ENCODE data around the gene RPL37. TPM values are rescaled to one million over a fixed set of nuclear protein-coding genes. Genes with fewer than 3 reads are reported as not detected.
A peak's percentile ranks its signal among the peaks of the same experiment; 100 is the strongest.

The RPL37 gene
- total RNA-seq, 1 donor from 2014 or later: 965 TPM

DNA sequence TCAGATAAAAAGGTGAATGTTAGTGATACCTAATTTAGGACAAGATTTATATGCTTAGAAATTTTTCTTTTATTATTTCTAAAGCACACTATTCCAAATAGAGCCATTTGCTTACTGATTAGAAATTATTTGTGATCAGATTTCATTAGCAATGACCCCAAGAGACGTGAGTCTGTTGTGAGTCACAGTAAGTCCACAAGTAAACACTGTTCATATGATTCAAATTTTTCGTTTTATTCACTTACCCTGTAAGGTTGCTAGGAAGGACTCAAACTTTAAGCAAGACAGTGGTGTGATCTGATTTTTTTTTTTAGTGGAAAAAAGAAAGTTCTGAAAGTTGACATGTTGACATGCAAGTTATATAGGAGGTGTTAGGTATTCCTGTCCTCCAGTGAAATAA, 7.3 kb upstream of the RPL37 start:
- ATAC-seq (peak in 1 of 2 donors; percentile 66), DNase-seq (no peak)
- intact Hi-C loops (cut with DNase I): no loop called here
- Histone ChIP-seq H3K27ac (peak overlapping the region; percentile 87), H3K36me3 (peaks cover 21% of the 10 kb centered on the region), H3K9me3 (no peaks in the 10 kb centered on the region), H3K4me3 (peak overlapping the region; percentile 54), H3K4me1 (peaks cover 23% of the 10 kb centered on the region), H3K27me3 (ENCODE audit: low read depth) (no peaks in the 10 kb centered on the region)
- TF ChIP-seq, protein P1, sequence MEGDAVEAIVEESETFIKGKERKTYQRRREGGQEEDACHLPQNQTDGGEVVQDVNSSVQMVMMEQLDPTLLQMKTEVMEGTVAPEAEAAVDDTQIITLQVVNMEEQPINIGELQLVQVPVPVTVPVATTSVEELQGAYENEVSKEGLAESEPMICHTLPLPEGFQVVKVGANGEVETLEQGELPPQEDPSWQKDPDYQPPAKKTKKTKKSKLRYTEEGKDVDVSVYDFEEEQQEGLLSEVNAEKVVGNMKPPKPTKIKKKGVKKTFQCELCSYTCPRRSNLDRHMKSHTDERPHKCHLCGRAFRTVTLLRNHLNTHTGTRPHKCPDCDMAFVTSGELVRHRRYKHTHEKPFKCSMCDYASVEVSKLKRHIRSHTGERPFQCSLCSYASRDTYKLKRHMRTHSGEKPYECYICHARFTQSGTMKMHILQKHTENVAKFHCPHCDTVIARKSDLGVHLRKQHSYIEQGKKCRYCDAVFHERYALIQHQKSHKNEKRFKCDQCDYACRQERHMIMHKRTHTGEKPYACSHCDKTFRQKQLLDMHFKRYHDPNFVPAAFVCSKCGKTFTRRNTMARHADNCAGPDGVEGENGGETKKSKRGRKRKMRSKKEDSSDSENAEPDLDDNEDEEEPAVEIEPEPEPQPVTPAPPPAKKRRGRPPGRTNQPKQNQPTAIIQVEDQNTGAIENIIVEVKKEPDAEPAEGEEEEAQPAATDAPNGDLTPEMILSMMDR (IDR thresholded peaks at IDR 0.05): no peak

DNA sequence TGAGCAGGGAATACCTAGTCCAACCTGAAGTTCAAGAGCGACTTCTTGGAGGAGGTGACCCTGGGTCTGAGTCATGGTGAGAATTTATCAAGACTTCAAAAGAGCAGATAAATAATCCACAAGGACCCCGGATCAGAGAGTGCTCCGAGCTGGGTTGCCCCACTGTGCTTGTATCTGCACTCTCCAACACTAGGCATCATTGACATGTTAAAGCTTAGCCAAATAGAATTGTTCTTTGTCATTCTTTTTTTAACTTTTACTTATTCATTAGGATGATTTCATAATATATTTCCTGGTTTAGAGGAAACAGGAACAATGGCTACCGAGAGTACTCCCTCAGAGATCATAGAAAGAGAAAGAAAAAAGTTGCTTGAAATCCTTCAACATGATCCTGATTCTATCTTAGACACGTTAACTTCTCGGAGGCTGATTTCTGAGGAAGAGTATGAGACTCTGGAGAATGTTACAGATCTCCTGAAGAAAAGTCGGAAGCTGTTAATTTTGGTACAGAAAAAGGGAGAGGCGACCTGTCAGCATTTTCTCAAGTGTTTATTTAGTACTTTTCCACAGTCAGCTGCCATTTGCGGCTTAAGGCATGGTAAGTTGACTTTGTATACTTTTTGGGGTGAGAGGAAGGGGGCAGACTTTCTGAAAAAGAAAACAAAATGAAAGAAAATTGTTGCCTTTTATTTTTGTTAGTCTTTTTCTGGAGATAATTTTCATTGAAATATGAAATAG, 6.2 kb upstream of the RPL37 start, which contains the start of gene CARD6:
TSS of gene CARD6 (plus strand) at position 300 of the 738 bp plus-strand sequence. CDS start at position 316, 16 bp downstream.
- peak; percentile 62 to 88 for ATAC-seq
- no peaks in the 10 kb centered on the region for H3K27me3 ChIP-seq (ENCODE audit: low read depth)
- H3K4me1 ChIP-seq: peaks cover 24% of the 10 kb centered on the region
- peak within 1 kb of the TSS; percentile 87 for H3K27ac ChIP-seq
- H3K36me3 ChIP-seq: peaks cover 21% of the 10 kb centered on the region
- intact Hi-C loops (cut with DNase I): no loop called here
- H3K4me3 ChIP-seq: peak within 1 kb of the TSS; percentile 54
- H3K9me3 ChIP-seq: no peaks in the 10 kb centered on the region
- TF ChIP-seq, protein P1 (IDR thresholded peaks at IDR 0.05): no peak
- DNase-seq: no peak

DNA sequence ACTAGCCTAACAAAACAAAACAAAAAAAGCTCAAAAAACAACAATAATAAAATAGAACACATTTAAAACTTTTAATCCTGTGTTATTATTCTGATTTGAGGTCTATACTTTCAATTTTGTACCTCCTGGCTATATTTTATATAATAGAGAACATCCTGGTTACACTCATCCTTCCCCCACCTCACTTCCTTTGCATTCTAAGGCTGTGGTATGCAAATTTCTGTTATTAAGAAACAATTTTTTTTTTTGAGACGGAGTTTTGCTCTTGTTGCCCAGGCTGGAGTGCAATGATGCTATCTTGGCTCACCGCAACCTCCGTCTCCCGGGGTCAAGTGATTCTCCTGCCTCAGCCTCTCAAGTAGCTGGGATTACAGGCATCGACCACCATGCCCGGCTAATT, 3.1 kb upstream of the RPL37 start:
- Histone ChIP-seq H3K27ac (no peak overlapping the region), H3K9me3 (no peaks in the 10 kb centered on the region), H3K36me3 (peaks cover 10% of the 10 kb centered on the region), H3K4me1 (peaks cover 30% of the 10 kb centered on the region), H3K4me3 (no peak overlapping the region), H3K27me3 (ENCODE audit: low read depth) (no peaks in the 10 kb centered on the region)
- TF ChIP-seq, protein P1 (IDR thresholded peaks at IDR 0.05): no peak
- intact Hi-C loops (cut with DNase I): no loop called here
- ATAC-seq (no peak), DNase-seq (no peak)

DNA sequence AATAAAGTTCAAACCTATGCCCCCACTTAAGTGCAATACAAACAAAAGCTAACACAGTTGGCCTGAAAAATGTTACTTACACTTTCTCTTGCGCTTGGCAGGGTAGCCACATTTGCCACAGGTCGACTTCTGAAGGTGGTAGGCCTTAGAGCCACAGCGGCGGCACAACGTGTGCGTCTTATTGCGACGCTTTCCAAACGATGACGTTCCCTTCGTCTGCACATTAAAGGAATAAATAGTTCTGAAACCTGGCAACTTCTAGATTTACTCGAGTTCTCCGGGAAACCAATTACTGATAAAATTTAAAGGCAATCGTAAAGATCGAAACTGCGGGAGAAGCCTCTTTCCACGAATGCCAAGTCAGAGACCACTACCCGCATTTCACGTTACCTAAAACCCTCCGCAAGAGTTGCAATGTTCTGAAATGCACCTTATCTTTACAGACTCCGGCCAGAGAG, 602 bp downstream of the RPL37 start:
- peaks cover 47% of the 10 kb centered on the region for H3K36me3 ChIP-seq
- intact Hi-C loops (cut with DNase I): no loop called here
- H3K4me3 ChIP-seq: peak overlapping the region; percentile 76
- DNase-seq: no peak
- TF ChIP-seq, protein P1 (IDR thresholded peaks at IDR 0.05): no peak
- peak overlapping the region; percentile 98 for H3K27ac ChIP-seq
- no peaks in the 10 kb centered on the region for H3K27me3 ChIP-seq (ENCODE audit: low read depth)
- peaks cover 31% of the 10 kb centered on the region for H3K4me1 ChIP-seq
- no peaks in the 10 kb centered on the region for H3K9me3 ChIP-seq
- ATAC-seq: peak; percentile 34 to 57

DNA sequence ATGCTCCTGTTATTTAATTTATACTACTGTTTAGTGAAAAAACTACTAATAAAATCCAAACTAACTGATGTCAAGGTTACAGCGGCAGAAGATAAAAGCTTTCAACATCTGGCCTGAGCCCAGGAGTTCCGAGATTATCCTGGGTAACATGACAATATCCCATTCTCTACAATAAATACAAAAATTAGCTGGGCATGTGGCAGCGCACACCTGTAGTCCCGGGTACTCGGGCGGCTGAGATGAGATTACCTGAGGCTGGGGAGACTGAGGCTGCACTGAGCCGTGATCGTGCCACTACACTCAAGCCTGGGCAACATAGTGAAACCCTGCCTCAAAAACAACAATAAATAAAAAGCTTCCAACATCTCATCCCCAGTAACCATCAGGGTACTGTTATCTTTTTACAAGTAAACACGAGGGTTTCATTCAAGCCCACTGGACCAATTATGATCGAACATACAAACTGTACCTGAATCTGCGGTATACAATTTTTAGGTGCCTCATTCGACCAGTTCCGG, 1.3 kb downstream of the RPL37 start:
- Histone ChIP-seq H3K36me3 (peaks cover 53% of the 10 kb centered on the region), H3K9me3 (no peaks in the 10 kb centered on the region), H3K27ac (peak overlapping the region; percentile 98), H3K4me1 (peaks cover 31% of the 10 kb centered on the region), H3K27me3 (ENCODE audit: low read depth) (no peaks in the 10 kb centered on the region), H3K4me3 (peak overlapping the region; percentile 76)
- TF ChIP-seq, protein P1 (IDR thresholded peaks at IDR 0.05): no peak
- DNase-seq: no peak
- intact Hi-C loops (cut with DNase I): no loop called here
- ATAC-seq: no peak

All from lower lobe of right lung (tissue), 2 donors.